Fibroblast of mammary gland (primary cell): ENCODE measurements around the gene ARHGAP22.

Source experiments
- DNase-seq: peaks from one replicate; pipeline ENCODE4 v3.0.0-alpha.2; 2010; ENCODE audit warnings: low read depth
- H3K4me3 ChIP-seq: 2 replicates; pipeline ENCODE4 v1.5.1; 2011; ENCODE audit warnings: low read depth, mild to moderate bottlenecking, low read length, moderate library complexity; ENCODE audit not compliant: control insufficient read depth
- TF ChIP-seq, protein P1 (sequence below): conservative IDR thresholded peaks from 2 replicates; pipeline ENCODE4 v1.5.1; 2011; ENCODE audit warnings: low read depth, low read length, inconsistent platforms; ENCODE audit not compliant: control insufficient read depth, insufficient read depth

Gene ARHGAP22

DNA sequence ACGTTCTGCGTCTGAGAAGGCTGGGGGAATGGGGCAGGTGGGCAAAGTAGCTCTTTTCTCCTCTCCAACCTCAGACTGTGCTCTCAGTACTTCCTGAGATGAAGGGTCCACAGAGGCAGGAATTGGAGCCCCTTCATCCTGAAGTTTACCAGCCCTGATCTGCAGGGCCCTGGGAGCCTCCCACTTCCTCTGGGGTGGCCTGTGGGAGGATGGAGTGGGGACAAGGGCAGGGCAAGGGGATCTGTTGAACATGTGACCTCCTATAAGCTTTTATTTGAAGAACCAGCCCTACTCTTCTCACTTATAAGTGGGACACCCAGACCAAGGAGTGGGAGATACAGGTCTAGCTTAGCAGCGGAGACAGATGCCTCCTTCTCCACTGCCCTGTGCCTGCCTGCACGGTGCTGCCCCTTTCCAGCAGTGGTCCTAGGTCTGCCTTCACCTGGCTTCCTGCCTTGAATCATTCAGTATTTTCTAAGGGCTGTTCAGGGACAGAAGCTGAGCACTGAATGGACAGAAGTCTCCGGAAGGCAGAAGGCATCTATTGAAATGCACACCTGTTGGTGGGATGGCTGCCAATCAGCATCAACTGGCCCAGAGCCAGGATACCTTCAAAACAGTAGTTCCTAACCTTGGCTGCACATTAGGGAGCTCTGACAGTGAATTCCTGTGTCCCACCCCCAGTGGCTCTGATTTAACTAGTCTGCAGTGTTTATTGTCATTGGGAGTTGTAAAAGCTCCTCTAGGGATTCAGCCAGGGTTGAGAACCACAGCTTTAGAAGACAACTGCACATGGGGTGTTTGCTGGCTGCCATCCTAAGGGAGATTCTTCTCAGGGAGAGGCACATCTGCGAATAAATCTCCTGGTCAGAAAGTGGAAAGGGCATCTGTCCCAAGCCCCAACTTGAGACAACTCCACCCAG, 2.7 kb upstream of the ARHGAP22 start:
- DNase-seq: no peak
- TF ChIP-seq, protein P1, sequence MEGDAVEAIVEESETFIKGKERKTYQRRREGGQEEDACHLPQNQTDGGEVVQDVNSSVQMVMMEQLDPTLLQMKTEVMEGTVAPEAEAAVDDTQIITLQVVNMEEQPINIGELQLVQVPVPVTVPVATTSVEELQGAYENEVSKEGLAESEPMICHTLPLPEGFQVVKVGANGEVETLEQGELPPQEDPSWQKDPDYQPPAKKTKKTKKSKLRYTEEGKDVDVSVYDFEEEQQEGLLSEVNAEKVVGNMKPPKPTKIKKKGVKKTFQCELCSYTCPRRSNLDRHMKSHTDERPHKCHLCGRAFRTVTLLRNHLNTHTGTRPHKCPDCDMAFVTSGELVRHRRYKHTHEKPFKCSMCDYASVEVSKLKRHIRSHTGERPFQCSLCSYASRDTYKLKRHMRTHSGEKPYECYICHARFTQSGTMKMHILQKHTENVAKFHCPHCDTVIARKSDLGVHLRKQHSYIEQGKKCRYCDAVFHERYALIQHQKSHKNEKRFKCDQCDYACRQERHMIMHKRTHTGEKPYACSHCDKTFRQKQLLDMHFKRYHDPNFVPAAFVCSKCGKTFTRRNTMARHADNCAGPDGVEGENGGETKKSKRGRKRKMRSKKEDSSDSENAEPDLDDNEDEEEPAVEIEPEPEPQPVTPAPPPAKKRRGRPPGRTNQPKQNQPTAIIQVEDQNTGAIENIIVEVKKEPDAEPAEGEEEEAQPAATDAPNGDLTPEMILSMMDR: no peak
- no peak overlapping the region for H3K4me3 ChIP-seq

DNA sequence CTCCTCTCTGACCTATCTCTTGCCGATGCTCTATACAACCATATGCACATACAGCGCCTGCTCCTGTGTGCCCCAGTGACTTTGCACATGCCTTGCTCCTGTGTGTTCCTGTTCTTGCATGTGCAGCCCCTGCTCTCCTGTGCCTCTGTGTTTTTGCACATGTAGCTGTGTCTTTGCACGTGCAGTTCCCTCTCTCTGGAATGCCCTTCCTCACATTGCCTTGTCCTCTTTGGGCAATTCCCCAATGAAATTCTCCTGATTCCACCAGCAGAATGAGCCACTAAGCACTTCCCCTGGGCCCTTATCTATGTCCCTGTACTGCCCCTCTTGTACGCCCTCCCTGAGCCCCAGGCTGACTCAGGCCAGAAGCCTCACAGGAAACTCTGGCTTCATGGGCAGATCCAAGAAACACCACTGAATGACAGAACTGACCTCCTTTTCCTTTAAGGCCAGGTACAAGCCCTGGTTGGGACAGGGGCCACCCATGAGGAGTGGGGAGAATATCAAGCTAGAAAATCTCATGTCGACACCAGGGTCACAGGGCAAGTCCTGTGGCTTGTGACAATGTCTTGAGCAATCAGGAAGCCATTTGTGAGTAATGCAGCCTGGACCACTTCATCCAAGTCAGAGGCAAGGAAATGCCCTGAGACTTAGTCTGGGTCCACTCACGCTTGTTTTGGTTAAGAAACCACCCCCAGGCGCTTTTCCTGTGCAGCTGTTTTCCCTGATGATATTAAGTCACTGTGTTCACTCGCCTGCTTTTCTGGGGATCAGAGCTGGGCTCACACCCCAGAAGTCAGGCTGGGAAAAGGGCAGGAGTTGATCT, 1.9 kb upstream of the ARHGAP22 start:
- DNase-seq: peak; percentile 99
- no peak overlapping the region for H3K4me3 ChIP-seq
- TF ChIP-seq, protein P1: no peak

DNA sequence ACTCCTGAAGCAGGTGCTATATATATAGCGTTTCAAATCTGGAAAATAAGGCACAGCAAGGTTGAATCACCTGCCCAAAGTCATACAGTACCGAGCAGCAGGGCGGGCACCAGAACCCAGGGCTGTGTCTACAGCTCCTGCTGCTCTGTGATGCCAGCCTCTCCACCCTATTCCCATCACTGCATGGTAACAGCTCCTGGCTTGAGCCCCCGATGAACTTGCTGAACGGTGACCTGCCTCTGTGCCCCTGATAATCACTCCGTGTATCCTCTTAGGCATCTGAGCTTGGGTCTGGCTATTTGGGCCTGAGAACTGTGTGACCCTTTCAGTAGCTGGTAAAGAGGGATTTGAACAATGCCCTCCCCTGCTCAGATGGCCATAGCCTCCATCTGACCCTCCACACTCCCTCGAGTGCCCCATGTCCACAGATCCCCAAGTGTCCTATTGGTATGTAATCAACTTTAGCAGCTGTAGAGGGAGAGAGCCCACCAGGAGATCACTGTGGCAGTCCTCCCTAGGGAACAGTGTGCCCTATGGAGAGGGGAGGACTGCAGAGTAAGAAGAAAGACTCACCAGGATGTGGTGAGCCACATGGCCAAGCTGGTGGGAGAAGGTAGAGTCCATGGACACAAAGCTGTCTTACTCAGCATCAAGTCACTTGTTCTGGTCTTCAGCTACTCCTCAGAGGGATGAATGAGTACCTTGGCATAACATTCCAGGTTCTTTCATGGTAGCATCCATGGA, 1.1 kb upstream of the ARHGAP22 start:
- peak overlapping the region; percentile 96 for H3K4me3 ChIP-seq

DNA sequence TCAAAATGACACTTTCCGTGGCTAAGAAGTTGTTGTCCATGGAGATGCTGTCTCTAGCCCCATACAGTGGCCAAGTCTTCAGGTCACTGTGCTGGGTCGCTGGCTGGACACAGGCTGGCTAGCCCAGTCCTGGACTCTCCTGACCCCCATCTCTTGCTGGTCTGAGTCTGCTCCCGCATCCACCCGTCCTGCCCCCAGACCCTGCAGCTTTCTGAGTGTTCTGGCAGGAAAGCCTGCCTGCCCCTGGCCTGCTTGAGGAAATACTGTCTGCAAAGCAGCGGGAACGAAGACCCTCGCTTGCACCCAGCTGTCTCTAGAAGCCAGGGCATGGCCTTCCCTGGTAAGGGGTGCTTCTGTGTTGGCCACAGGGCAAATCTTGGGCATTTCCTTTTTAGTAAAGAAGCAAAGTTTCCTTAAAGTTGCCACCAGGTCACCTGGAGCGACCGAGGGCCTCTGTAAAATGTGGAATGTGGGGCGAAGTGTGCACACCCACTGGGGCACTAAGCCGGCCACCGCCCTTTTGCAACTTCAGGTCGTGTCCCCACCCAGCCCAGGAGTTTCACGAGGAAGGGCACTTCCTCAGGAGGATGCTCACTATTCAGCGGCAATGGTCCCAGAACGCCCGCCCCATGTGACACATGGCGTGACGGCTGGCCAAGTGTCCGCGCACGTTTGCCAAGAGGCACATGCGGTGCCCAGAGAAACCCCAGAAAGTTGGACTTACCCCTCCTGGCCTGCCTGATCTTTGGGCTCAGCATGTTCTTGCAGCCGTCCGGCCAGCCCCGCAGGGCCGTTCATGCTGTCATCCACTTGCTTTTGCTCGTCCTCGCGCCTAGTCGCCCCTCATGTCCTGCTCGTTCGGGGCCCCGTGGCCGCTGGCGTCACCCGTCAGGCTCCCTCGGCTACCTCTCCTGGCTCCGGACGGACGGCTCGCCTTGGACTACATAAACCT, 558 bp downstream of the ARHGAP22 start:
- peak overlapping the region; percentile 96 for H3K4me3 ChIP-seq
- peak; percentile 29 for DNase-seq
- TF ChIP-seq, protein P1: no peak

More for the DNA sequence above, 1.1 kb upstream of the ARHGAP22 start:
- TF ChIP-seq, protein P1: no peak
- DNase-seq: peak; percentile 86

DNA sequence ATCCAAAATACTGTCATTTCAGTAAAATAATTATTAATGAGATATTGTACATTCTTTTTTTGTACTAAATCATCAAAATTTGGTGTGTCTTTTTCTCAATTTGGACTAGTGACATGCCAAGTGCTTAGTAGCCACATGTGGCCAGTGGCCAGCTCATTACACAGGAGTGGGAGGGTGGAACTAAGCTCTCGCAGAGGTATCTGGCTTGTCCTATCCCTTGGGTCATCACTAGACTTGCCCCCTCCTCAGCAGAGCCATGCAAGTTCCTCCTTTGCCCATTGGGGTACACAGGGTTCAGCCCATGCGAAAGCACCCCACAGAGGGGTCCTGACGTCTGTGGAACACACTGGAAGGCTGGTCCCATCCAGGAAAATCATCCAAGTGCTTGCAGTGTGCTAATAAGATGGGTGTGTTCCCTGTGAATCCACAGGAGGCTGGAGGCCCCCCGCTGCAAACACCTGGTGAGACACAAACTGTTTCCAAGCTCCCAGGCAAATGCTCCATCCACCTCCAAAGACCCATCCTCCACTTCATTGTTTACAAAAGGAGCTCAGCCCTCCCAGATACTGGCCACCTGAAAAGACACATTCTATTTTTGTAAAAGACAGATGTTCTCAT, 1.3 kb downstream of the ARHGAP22 start:
- peak; percentile 45 for DNase-seq
- TF ChIP-seq, protein P1: no peak
- peak overlapping the region; percentile 96 for H3K4me3 ChIP-seq
